Glomerular visceral epithelial cell (primary cell): ENCODE results near the gene SHANK1.

Source experiments
- DNase-seq: peaks from one replicate; pipeline ENCODE4 v3.0.0-alpha.2; 2016; ENCODE audit errors: extremely low spot score

SHANK1 gene

GRCh38 chr19:50728084-50728737, 8.6 kb upstream of the SHANK1 start:
- no peak for DNase-seq

DNA sequence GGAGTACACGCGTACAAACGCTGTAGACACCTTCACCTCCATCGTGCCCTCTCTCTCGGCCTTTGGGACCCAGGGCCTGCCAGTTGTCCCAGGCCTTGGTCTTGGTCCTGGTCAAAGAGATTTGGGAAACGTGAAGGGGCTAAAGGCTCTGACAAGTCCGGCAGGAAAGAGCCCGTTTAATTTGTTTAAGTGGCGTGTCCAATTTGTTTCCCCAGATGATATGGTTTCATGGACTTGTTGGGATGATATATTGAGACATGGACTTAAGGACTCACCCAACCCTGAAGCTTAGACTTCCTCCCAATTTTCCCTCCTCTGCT, 6.3 kb upstream of the SHANK1 start:
- no peak for DNase-seq

DNA sequence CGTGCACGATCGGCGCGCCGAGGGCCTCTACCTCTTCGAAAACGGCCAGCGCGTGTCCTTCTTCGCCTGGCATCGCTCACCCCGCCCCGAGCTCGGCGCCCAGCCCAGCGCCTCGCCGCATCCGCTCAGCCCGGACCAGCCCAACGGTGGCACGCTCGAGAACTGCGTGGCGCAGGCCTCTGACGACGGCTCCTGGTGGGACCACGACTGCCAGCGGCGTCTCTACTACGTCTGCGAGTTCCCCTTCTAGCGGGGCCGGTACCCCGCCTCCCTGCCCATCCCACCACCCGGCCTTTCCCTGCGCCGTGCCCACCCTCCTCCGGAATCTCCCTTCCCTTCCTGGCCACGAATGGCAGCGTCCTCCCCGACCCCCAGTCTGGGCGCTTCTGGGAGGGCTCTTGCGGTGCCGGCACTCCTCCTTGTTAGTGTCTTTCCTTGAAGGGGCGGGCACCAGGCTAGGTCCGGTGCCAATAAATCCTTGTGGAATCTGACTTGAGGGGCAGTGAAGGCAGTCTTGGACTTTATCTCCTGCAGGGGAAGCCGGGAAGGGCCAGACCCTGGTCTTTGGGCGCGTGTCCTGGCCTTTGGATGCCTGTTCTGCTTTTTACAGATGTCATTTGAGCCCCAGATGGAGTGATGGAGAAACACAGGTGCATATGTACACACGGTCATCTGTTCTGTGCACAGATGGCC, 5.8 kb upstream of the SHANK1 start:
- DNase-seq, result no peak

GRCh38 chr19:50724522-50725217, 5.1 kb upstream of the SHANK1 start:
- DNase-seq, result peak; percentile 99

DNA sequence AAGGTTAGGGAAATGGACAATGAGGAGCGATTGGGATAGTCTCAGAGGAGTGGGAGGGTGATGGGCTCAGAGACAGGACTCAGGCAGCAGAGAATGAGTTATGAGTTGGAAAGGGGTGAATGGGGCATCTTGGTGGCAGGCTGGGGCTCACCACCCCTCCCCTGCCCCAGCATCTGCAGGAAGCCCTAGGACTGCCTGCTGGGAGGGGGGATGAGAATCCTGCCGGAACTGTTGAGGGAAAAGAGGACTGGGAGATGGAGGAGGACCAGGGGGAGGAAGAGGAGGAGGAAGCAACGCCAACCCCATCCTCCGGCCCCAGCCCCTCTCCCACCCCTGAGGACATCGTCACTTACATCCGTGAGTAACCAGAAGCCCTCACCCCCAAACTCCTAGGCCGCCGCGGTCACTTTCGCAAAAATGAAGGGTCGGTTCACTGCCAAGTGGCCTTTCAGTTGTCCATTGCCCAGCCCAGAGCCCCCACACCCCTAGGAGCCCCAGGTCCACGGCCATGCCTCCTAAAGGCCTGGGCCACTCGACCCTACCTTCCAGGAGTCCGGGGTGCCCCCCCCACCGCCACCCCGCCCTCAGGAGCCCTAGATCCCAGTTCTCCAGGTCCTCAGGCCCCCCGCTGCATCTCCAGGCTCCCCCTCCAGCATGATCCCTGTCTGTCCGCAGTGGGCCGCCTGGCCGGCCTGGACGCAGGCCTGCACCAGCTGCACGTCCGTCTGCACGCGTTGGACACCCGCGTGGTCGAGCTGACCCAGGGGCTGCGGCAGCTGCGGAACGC, 4.3 kb upstream of the SHANK1 start:
- DNase-seq, result no peak

DNA sequence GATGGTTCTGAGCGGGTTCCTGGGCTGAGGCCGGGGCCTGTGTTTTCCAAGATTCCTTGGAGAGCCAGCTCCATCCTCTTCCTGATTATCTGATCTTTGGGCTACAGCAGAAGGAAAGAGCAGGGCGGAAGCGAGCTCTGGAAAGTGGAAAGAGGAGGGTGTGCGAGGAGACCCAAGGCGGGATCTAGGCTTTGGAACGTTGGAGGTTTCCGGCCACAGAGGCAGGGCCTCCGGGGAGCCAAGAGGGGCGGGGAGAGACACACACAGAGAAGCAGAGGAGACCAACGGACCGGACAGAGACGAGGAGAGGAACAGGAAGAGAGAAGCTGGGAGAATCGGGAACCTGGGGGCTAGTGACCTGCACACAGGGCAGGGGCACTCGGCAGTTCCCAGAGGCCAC, 3.5 kb upstream of the SHANK1 start, which contains the start of gene CLEC11A:
CLEC11A (plus strand) TSS at position 296 of the 400 bp plus-strand sequence. CDS start 162 bp downstream, outside the sequence.
- peak; percentile 65 for DNase-seq

DNA sequence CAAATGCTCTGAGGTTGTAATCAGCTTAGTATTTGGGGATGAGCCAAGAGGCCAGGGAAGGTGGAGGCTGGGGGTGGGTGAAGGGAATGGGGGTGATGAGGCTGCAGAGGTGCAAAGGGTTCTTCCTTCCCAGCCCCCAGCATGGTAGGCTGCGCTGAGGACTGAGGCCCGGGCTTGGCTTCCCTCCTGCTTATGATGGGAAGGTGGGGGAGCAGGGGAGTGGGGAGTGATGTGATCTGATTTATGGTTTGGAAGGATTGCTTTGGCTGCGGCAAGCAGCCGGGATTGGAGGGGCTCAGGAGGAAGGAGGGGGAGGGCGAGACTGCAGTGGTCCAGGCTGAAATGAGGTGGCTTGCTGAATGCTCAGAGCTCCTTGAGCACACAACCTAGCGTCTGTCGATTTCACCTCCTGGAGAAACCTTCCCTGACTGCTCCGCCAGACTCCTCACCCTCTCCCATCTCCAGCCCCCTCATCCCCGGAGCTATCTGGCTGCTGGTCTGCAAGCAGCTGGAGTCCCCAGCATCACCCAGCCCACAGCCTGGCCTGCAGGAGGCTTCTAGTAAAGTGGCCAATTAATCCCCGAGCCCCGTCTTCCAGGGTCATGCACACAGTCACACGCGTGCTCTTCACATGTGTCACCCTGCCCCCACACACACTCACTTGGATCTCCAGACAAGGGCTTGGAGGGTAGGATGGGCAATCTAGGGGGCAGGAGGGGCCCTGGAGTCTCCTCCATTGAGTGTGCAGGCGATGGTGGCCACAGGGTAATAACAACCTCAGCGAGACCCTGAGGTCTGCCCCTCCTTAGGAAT, 2.8 kb upstream of the SHANK1 start:
- no peak for DNase-seq

- DNase-seq, result no peak
Observed at GRCh38 chr19:50721441-50722137, 2.0 kb upstream of the SHANK1 start.

GRCh38 chr19:50720921-50721381, 1.3 kb upstream of the SHANK1 start:
- no peak for DNase-seq

DNA sequence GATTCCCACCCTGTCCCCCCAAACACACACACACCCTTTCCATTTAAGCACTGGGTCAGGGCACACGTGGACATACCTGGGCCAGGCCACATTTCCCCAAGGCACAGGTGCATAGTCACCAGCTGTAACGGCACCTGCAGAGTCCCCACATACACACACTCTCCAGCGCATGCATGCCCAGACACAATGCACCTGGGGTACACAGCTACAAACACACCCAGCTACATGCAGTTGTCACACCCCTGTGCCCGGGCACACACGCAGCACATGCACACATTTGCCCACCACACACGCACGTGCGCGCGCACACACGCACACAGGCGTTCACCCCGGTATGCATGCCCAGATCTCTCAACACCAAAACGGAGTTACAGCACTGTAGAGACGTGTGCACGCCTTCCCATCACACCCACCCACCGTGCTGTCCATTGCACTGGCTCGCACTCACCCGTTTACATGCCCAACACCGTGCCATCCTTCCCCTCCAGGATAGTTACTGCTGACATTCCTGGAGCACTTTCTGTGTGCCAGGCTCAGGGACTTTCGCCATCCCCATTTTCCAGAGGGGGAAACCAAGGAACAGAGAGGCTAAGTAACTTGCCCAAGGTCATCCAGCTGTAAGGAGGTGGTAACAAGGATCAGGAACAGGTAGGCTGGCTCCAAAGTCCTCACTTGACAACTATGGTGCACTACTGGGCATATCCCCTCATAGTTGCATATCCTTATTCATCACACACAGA, 749 bp upstream of the SHANK1 start:
- no peak for DNase-seq

DNA sequence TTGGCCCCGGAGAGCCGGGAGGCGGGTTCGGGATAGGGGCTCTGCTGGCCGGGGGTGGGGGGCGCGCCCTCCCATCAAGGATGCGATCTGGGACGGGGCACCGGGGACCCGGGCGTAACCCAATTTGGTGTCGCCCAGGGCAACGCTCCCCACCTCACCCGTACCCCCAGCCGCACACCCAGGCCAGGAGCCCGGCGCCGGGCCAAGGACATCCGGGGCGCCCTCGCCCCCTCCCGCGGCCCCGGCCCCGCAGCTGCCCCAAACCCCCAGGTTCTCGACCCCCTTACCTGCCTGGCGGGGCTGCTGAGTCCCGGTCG, 525 bp downstream of the SHANK1 start:
- no peak for DNase-seq

DNA sequence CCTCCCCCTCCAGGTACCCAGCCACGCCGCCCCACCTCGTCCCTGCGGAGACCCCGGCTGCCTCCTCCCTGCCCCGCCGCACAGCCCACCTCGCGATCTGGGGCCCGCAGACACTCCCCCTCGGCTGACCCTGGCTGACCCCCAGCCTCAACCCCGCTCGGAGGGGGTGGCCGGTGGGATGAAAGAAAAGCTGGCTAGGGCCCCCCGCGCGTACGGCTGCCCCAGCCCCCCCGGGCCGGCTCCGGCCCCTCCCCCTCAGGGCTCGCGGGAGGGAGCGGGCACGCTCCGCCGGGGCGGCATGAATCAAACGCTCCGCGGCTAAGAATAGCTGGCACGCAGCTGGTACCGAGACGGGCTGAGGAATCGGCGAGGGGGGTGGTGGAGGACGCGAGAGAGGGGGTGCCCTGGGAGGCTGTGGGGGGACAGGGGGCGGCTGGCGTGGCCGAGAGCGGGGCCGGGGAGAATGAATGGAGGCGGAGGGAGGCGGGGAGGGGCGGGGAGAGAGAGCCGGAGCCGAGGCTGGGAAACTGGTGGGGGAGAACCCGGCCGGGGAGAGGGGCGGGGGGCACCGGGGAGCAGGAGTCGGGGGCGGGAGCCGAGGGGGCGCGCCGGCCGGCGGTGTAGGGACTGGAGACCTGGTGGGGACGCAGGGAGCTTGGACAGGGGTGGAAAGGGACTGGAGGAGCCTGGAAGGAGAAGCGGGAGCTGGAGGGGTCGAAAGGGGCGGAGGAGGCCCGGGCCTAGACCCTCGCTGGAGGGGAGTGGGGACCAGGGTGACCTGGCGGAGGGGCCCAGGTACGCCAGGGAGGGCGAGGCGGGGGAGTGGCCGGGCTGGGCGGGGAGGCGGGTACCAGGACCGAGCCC, 1.1 kb downstream of the SHANK1 start:
- DNase-seq, result no peak

DNA sequence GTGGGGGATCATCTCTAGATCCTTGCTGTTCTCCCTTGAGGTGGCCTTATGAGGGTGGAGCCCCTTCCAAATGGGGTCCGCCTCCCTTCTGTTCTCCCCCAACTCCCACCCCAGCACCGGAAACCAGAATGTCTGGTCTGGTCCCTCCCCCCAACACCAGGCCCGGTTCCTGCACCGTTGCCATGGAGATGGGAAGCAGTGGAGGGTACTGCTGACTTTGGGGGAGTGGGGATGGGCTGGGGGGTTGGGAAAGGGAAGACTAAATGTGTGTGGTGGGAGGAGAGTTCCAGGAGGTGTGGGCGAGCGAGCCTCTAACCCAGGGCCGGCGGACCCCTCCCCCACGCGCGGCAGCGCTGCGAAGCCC, 1.7 kb downstream of the SHANK1 start:
- DNase-seq, result no peak

- no peak for DNase-seq
Observed at GRCh38 chr19:50717026-50717723, 2.4 kb downstream of the SHANK1 start.

- DNase-seq, result no peak
Observed at GRCh38 chr19:50716178-50717025, 3.2 kb downstream of the SHANK1 start.

- no peak for DNase-seq
Observed at GRCh38 chr19:50713556-50714236, 5.9 kb downstream of the SHANK1 start.

GRCh38 chr19:50712833-50713232, 6.8 kb downstream of the SHANK1 start:
- no peak for DNase-seq
